LNCAP (cell line): Measurements from ENCODE around the gene TSR3.

Experiments used
- CTCF ChIP-seq: fragments of 450-650 bp; IDR thresholded peaks from 2 replicates; pipeline ENCODE4 v1.5.1; 2017; ENCODE audit warnings: mild to moderate bottlenecking

The TSR3 gene

GRCh38 chr16:1356061-1356900 lies 4.6 kb upstream of the TSR3 start:
- TF ChIP-seq CTCF: no peak

DNA sequence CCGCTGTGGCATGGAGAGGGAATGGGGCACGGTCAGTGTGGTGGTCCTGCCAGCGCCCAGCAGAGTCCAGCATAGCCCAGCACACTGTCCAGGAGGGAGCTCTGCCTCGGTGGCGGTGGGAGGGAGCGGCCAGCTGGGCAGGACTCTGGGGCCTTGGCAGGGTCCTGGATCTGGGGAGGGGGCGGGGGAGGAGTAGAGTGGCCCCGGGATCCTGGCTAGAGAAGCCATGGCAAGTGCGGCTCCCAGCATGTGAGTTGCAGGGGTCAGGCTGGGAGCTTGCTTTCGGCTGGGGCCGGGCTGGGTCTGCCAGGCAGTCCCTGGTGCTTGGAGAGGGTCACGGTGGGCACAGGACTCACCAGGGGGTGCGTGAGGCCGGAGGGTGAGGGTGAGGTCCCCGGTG lies 3.9 kb upstream of the TSR3 start:
- no peak for TF ChIP-seq CTCF

DNA sequence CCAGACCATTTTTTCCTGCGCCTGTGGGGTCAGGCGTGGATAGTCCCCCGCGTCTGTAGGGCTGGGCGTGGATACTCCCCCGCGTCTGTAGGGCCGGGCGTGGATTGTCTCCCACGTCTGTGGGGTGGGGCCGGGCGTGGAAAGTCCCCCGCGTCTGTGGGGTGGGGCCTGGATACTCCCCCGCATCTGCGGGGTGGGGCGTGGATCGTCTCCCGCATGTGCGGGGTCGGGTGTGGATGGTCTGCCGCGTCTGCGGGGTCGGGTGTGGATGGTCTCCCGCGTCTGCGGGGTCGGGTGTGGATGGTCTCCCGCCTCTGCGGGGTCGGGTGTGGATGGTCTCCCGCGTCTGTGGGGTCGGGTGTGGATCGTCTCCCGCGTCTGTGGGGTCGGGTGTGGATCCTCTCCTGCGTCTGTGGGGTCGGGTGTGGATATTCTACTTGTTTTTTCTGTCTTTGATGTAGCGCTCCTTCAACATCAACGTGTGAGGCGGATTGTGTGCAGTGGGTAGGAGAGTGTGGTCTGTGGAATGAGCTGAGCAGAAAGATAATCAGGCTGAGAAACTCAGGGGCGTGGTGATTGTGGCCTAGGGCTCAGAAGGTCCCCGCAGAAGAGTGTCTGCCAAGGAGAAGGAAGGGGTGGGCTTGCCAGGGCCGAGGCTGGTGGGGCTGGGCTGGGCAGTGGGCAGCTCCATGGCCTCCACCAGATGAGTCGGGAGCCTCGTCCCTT lies 3.3 kb upstream of the TSR3 start:
- no peak for TF ChIP-seq CTCF

GRCh38 chr16:1351215-1351581 lies 480 bp downstream of the TSR3 start:
- no peak for TF ChIP-seq CTCF

DNA sequence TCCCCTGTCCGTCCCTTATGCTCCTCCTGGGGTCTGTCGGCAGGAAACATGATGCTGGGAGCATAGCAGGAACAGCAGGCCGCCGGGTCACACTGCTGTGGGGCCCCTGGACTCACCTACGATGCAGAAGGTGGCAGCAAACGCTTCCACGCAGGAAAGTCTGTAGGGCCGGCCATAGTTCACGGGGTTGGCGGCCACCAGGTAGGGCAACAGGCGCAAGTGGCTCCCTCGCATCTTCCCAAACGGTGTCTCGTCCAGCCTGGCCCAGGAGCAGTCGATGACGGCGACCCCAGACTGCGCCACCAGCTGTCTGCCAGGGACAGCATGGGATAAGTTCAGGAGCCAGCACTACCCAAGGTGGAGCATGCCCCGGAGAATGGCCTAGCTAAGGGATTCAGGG lies 987 bp downstream of the TSR3 start:
- TF ChIP-seq CTCF: no peak

DNA sequence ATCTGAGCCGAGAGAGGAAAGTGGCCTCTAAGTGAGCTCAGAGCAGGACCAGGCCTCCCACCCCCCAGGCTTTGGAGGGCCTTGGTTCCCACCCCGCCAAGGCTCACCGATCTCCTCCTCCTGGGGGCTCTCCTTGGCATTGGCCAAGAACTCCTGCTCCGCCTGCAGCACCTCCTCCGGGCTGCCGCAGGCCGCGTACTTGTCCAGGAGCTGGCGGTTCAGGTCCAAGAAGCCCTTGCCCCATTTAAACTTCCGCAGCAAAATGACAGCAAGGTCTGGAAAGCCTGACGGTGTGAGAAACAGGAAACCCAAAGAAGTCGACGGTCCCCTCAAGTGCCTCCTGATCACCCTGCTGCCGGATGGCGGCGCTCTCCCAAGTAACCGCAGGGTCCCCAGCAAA lies 1.7 kb downstream of the TSR3 start:
- no peak for TF ChIP-seq CTCF

DNA sequence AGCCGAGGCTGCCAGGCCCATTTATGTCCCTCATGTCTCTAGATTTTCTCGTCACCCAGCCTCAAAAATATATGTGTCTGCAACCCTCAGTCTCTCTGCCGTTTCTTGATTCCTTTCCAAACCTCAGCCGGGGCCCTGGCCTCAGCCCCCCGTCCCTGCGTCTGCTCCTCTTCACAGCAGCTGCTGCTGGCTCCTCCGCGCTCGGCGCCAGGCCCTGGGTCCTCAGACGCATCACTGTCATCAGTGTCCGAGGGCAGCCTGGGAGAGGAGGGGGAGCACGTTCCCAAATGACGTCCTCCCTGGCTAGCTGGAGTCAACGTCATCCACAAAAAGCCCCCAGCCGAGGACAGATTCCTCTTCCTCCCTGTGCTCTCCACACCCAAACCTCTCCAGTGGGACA lies 2.3 kb downstream of the TSR3 start:
- TF ChIP-seq CTCF: no peak
